HCT116 (cell line): ENCODE measurements around the gene PHKB. TPM values are rescaled to one million over a fixed set of nuclear protein-coding genes. Genes with fewer than 3 reads are reported as not detected.

ENCODE experiments used
- ATAC-seq: fragments of 200-7000 bp; cut with Tn5 transposase; 2 replicates; pipeline ENCODE4 v1.9.1; 2020; ENCODE audit warnings: mild to moderate bottlenecking, moderate library complexity
- BruUV-seq: library from RNA; stranded (reverse); fragments of 400-500 nt; replicated peaks from 2 replicates; lab custom pipeline; 2021; lab: Mats Ljungman, UMichigan
- CTCF ChIA-PET: fragments of 300-600 bp; sonication (Branson Sonifier 250); formaldehyde crosslinking; loops from one replicate; lab custom pipeline; 2021; ENCODE audit warnings: antibody characterized with exemption; lab: Charles Lee
- POLR2A ChIA-PET: fragments of 300-600, 350-600 bp; sonication (Branson Sonifier 250); formaldehyde crosslinking; loops from one replicate; lab custom pipeline; 2021; ENCODE audit warnings: antibody characterized with exemption; lab: Charles Lee
- RAD21 ChIA-PET, 2 experiments: fragments of 300-600 bp; sonication (Branson Sonifier 250); formaldehyde crosslinking; loops; one replicate each; lab custom pipeline; 2023; ENCODE audit warnings: low total read pairs in 2 of 2; ENCODE audit not compliant: uncharacterized antibody in 2 of 2, unreplicated experiment in 2 of 2, low non-redundant PET in 1 of 2; lab: Charles Lee
- DNase-seq: peaks from one replicate; pipeline ENCODE4 v3.0.0-alpha.2; 2010; ENCODE audit warnings: low read depth, low spot score
- H2AFZ ChIP-seq: fragments of 200-600 bp; shearing (Covaris generic), sonication (generic); 2 replicates; pipeline ENCODE4 v1.6.1; 2017; ENCODE audit warnings: low read depth, mixed run types, mixed read lengths, antibody characterized with exemption, low read length; ENCODE audit not compliant: poor library complexity, severe bottlenecking
- H3K27ac ChIP-seq: 2 replicates; pipeline ENCODE4 v1.5.1; 2012; ENCODE audit warnings: low read depth, low read length
- H3K27me3 ChIP-seq: fragments of 200-600 bp; sonication (generic); 2 replicates; pipeline ENCODE4 v1.6.1; 2016; ENCODE audit warnings: mixed run types, low read length, mixed read lengths; ENCODE audit not compliant: insufficient read depth
- H3K36me3 ChIP-seq, 2 experiments: fragments of 200-500 bp in 1 of 2; fragments of 200-600 bp in 1 of 2; sonication (Bioruptor generic) in 1 of 2; sonication (generic) in 1 of 2; 2 replicates each; pipeline versions ENCODE4 v1.5.1 to v1.6.1; 2014 to 2016; ENCODE audit warnings: low read length in 2 of 2, inconsistent platforms in 1 of 2, mixed read lengths in 1 of 2, mixed run types in 1 of 2; ENCODE audit not compliant: insufficient read depth in 2 of 2, control insufficient read depth in 1 of 2
- H3K4me1 ChIP-seq, 2 experiments: fragments of 200-600 bp in 1 of 2; sonication (generic) in 1 of 2; 2 replicates each; pipeline versions ENCODE4 v1.5.1 to v1.6.1; 2012 to 2017; ENCODE audit warnings: low read length in 2 of 2, inconsistent platforms in 1 of 2, mild to moderate bottlenecking in 1 of 2, mixed read lengths in 1 of 2, mixed run types in 1 of 2, moderate library complexity in 1 of 2; ENCODE audit not compliant: insufficient read depth in 2 of 2, control insufficient read depth in 1 of 2
- H3K4me2 ChIP-seq: fragments of 200-600 bp; sonication (generic); 2 replicates; pipeline ENCODE4 v1.6.1; 2017; ENCODE audit warnings: mixed run types, low read length, mixed read lengths
- H3K4me3 ChIP-seq, 2 experiments: fragments of 200-600 bp in 1 of 2; sonication (generic) in 1 of 2; replicated peaks in 1 of 2; 2 replicates each; pipeline ENCODE4 v1.5.1; 2011 to 2016; ENCODE audit warnings: low read length in 2 of 2, control low read depth in 1 of 2, low read depth in 1 of 2, mild to moderate bottlenecking in 1 of 2, mixed read lengths in 1 of 2, mixed run types in 1 of 2
- H3K79me2 ChIP-seq: fragments of 200-600 bp; sonication (generic); 2 replicates; pipeline ENCODE4 v1.6.1; 2017; ENCODE audit warnings: mild to moderate bottlenecking, mixed run types, low read length, moderate library complexity, mixed read lengths; ENCODE audit not compliant: insufficient read depth
- H3K9ac ChIP-seq: fragments of 200-600 bp; sonication (generic); 2 replicates; pipeline ENCODE4 v1.6.1; 2016; ENCODE audit warnings: low read length, mixed read lengths
- H3K9me2 ChIP-seq: fragments of 200-600 bp; sonication (generic), shearing (Covaris generic); 2 replicates; pipeline ENCODE4 v1.6.1; 2017; ENCODE audit warnings: mixed run types, mild to moderate bottlenecking, moderate library complexity; ENCODE audit not compliant: insufficient read depth
- H3K9me3 ChIP-seq, 2 experiments: fragments of 200-500 bp in 1 of 2; fragments of 200-600 bp in 1 of 2; sonication (Bioruptor generic) in 1 of 2; sonication (generic) in 1 of 2; 2 replicates each; pipeline ENCODE4 v1.6.1; 2014 to 2017; ENCODE audit warnings: low read length in 2 of 2, mixed read lengths in 2 of 2, inconsistent platforms in 1 of 2, low read depth in 1 of 2, mild to moderate bottlenecking in 1 of 2, mixed run types in 1 of 2, moderate library complexity in 1 of 2; ENCODE audit not compliant: control insufficient read depth in 1 of 2, insufficient read depth in 1 of 2
- H4K20me1 ChIP-seq: fragments of 200-600 bp; sonication (generic), shearing (Covaris generic); 2 replicates; pipeline ENCODE4 v1.6.1; 2017; ENCODE audit warnings: mixed run types, mild to moderate bottlenecking, moderate library complexity; ENCODE audit not compliant: insufficient read depth
- CBX3 ChIP-seq: IDR thresholded peaks from 2 replicates; pipeline ENCODE4 v1.6.1; 2012; ENCODE audit warnings: low read depth
- CEBPB ChIP-seq: IDR thresholded peaks from 2 replicates; pipeline ENCODE4 v1.6.1; 2012; ENCODE audit warnings: low read depth
- CTCF ChIP-seq, 3 experiments: fragments of 200-600 bp in 1 of 3; sonication (generic) in 1 of 3; IDR thresholded peaks in 2 of 3; conservative IDR thresholded peaks in 1 of 3; 2 replicates each; pipeline ENCODE4 v1.5.1; 2012 to 2017; ENCODE audit warnings: low read depth in 2 of 3, low read length in 2 of 3, antibody characterized with exemption in 1 of 3, borderline replicate concordance in 1 of 3, control low read depth in 1 of 3, mild to moderate bottlenecking in 1 of 3, mixed read lengths in 1 of 3, mixed run types in 1 of 3, moderate library complexity in 1 of 3; ENCODE audit not compliant: insufficient read depth in 1 of 3
- EGR1 ChIP-seq: IDR thresholded peaks from 2 replicates; pipeline ENCODE4 v1.6.1; 2012; ENCODE audit warnings: low read depth
- ELF1 ChIP-seq: IDR thresholded peaks from 2 replicates; pipeline ENCODE4 v1.6.1; 2012; ENCODE audit warnings: low read depth, borderline replicate concordance
- EZH2 ChIP-seq: fragments of 200-600 bp; sonication (generic); IDR thresholded peaks from 2 replicates; pipeline ENCODE4 v1.6.1; 2017; ENCODE audit warnings: antibody characterized with exemption, mixed run types
- FOSL1 ChIP-seq: IDR thresholded peaks from 2 replicates; pipeline ENCODE4 v1.6.1; 2012; ENCODE audit warnings: low read depth
- JUND ChIP-seq: IDR thresholded peaks from 2 replicates; pipeline ENCODE4 v1.6.1; 2012
- POLR2A ChIP-seq: IDR thresholded peaks from 2 replicates; pipeline ENCODE4 v1.7.0; 2011; ENCODE audit warnings: borderline replicate concordance; ENCODE audit not compliant: insufficient read depth, insufficient read length; ENCODE audit errors: extremely low read depth
- POLR2AphosphoS5 ChIP-seq: IDR thresholded peaks from 2 replicates; pipeline ENCODE4 v1.6.1; 2011; ENCODE audit warnings: mild to moderate bottlenecking, low read depth, low read length, moderate library complexity
- RAD21 ChIP-seq: IDR thresholded peaks from 2 replicates; pipeline ENCODE4 v1.6.1; 2012; ENCODE audit warnings: low read depth, mild to moderate bottlenecking
- SIN3A ChIP-seq: IDR thresholded peaks from 2 replicates; pipeline ENCODE4 v1.6.1; 2012; ENCODE audit warnings: low read depth
- SP1 ChIP-seq: IDR thresholded peaks from 2 replicates; pipeline ENCODE4 v1.6.1; 2012; ENCODE audit warnings: low read depth
- SRF ChIP-seq: IDR thresholded peaks from 2 replicates; pipeline ENCODE4 v1.6.1; 2012; ENCODE audit warnings: low read depth
- ZBTB33 ChIP-seq: IDR thresholded peaks from 2 replicates; pipeline ENCODE4 v1.6.1; 2011; ENCODE audit warnings: mild to moderate bottlenecking, low read length, moderate library complexity; ENCODE audit not compliant: insufficient replicate concordance; ENCODE audit errors: extremely low read depth
- ZFX ChIP-seq: fragments of 450-650 bp; IDR thresholded peaks from 2 replicates; pipeline ENCODE4 v1.6.1; 2017
- intact Hi-C: fragments of 100-400 bp; cut with micrococcal nuclease; formaldehyde crosslinking; loops from 2 replicates; pipeline ENCODE4 v1.10.0; 2022
- total RNA-seq: library from RNA; stranded (reverse); gene quantifications from one replicate; pipeline ENCODE4 v1.2.1, GENCODE V29; 2021; ENCODE audit not compliant: unreplicated experiment
- TF ChIP-seq, protein P1 (sequence below): IDR thresholded peaks from 2 replicates; pipeline ENCODE4 v1.6.1; 2012

PHKB gene
- total RNA-seq, 1 experiment from 2014 or later, result 30.5 TPM

DNA sequence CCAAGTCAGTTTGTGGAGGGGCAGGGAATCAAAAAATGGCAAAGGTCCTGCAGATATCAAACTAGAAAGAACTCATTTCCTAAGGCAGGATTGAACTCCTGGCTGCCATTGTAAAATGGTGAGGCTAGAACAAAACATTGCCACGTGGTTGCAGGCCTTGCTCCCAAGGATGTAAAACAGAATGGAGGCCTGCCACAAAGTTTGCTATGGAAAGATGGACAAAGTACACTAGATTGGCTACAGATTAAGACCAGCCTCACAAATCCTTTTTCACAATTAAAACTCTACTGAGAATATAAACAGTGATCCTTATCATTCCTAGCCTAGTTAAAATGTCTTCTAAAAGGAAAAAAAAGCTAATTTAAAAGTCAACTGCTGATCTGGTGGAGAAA, 30.9 kb downstream of the PHKB start:
- no peaks in the 10 kb centered on the region for H3K9me3 ChIP-seq
- no peak overlapping the region for H3K4me2 ChIP-seq
- H2AFZ ChIP-seq, result no peak overlapping the region
- no peaks in the 10 kb centered on the region; the same call in 1 of the 2 replicates for H3K79me2 ChIP-seq
- intact Hi-C loops, result no loop called here
- H3K4me1 ChIP-seq, result no peaks in the 10 kb centered on the region
- no peaks in the 10 kb centered on the region for H4K20me1 ChIP-seq
- DNase-seq (no peak), ATAC-seq (no peak)
- ChIA-PET POLR2A (no interaction called here), CTCF (no interaction called here), RAD21 (no interaction called here)
- H3K4me3 ChIP-seq, result no peak overlapping the region
- no peaks in the 10 kb centered on the region for H3K36me3 ChIP-seq
- no peaks in the 10 kb centered on the region for H3K9me2 ChIP-seq
- no peaks in the 10 kb centered on the region for H3K27me3 ChIP-seq
- TF ChIP-seq JUND (no peak), EZH2 (no peak), CBX3 (no peak), FOSL1 (no peak), ELF1 (no peak), ZFX (no peak), RAD21 (no peak), ZBTB33 (no peak), SIN3A (no peak), CTCF (IDR thresholded peaks at IDR 0.05 in 2 of 3, conservative IDR thresholded peaks at IDR 0.05 in 1 of 3; ENCODE audit: borderline replicate concordance in 1 of 3, insufficient read depth in 1 of 3, low read depth in 2 of 3, low read length in 2 of 3) (no peak), EGR1 (no peak), POLR2A (no peak), SP1 (no peak), POLR2AphosphoS5 (no peak), CEBPB (no peak), SRF (no peak)
- TF ChIP-seq, protein P1, sequence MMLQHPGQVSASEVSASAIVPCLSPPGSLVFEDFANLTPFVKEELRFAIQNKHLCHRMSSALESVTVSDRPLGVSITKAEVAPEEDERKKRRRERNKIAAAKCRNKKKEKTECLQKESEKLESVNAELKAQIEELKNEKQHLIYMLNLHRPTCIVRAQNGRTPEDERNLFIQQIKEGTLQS, result no peak
- no peak overlapping the region for H3K27ac ChIP-seq
- BruUV-seq, result no TSS peak
- no peak overlapping the region for H3K9ac ChIP-seq
